ENCODE results near the gene UBA52.

UBA52 gene

DNA sequence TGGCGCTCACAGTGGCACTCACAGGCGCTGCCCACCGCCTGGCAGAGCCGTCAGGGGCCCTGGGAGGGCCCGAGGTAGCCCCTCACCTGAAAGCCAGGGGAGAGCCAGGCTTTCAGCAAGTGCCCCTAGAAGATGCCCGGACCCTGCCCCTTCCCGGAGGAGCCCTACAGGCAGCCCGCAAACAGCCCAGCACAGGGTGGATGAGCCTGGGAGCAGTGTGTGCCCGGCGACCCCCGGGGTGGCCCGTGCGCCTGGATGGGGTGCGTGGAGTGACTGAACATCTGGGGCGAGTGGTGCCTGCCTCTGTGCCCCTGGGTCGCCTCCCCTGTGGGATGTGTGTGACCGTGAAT lies 33.5 kb downstream of the UBA52 start:
- peaks cover 12 to 35% of the 10 kb centered on the region in 2 donors for H3K4me1 Mint-ChIP-seq
- peak overlapping the region; percentile 38 for H3K27ac Mint-ChIP-seq
- H3K27me3 Mint-ChIP-seq = peaks cover 66 to 80% of the 10 kb centered on the region in 2 donors
- H3K4me3 Mint-ChIP-seq = peak overlapping the region in 1 of 2 donors; percentile 2
- no peaks in the 10 kb centered on the region for H3K36me3 Mint-ChIP-seq
- no peak for ATAC-seq (replicated peaks)
- H3K9me3 Mint-ChIP-seq = no peaks in the 10 kb centered on the region
- no peak for DNase-seq

DNA sequence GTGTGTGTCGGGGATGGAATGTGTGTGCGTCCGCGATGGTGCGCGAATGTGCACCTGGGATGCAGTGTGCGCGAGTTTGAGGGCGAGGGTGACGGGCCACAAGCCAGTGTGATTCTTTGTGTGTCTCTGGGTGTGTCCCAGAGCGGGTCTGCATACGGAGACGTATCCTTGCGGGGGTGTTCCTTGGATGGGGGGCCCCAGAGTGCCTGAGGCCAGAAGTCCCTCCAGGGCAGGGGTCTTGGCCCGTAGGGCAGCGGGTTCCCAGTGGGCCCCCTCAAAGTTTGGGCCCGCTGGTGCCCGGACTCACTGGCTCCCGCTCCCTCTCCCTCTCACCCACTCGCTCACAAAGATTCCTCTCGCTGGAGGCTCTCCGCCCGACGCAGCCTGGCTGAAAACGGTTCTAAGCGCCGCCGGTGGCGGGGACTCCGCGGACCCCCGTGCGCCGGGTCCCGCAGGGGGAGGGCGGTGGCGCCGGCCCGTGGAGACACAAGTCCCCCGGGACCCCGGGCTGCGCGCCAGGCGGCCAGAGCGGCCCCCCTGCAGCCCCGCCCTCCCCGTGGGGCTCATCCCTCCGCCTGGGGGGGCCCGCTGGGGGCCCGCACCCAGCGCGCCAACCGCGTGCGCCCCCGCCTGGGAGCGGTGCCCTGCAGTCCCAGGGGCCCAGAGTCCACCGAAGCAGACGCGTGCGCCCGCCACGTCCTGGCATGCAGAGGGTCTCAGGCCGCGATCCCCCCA lies 34.1 kb downstream of the UBA52 start:
- peak overlapping the region in 1 of 2 donors; percentile 2 for H3K4me3 Mint-ChIP-seq
- no peak for ATAC-seq (replicated peaks)

DNA sequence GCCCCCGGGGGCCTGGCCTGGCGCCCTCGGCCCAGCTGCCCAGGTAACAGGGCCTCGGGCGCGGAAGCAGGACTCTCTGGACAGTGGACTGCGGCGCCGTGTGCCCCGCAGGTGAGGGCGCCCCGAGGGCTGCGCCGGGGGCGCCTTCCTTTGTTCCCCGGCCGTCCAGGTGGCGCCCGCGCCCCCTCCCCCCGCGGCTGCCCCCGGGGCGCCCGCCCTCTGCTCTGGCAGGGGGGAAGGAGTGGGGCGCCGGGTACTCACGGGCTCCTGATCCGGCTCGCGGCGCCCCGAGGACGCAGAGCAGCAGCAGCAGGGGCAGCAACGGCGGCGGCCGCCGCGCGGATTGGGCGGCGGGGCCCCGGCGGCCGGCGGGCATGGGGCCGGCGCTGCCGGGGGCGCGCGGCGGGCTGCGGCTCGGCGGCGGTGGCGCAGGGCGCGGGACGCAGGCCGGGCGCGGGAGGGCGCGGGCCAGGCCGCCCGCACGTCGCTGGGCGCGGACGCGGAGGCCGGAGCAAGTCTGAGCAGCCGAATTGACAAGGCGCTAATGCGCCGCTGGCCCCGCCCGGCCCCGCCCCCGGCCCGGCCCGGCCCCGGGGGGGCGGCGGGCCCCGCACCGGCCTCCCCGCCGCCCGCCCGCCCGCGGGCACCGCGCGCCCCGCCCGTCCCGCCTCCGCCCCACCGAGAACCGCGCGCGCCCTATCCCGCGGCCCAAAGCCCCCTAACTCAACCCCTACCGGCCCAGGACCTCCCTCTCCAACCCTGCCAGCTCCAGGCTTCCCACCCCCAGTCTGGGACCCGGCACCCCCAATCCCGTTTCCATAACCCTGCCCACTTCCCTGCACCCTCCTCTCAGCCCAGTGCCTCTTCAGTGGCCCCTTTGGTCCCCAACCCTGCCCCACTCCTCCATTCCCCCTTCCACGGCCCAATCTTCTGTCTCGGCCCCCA lies 34.9 kb downstream of the UBA52 start, which contains the start of gene CRLF1:
CRLF1 (minus strand) TSS at position 519 of the 945 bp plus-strand sequence; CDS start at position 376, 143 bp downstream.
- H3K9me3 Mint-ChIP-seq = no peaks in the 10 kb centered on the region
- no peaks in the 10 kb centered on the region for H3K36me3 Mint-ChIP-seq
- ATAC-seq (replicated peaks) (no peak), DNase-seq (no peak)
- peaks cover 16 to 42% of the 10 kb centered on the region in 2 donors for H3K4me1 Mint-ChIP-seq
- peaks cover 72 to 82% of the 10 kb centered on the region in 2 donors for H3K27me3 Mint-ChIP-seq
- H3K4me3 Mint-ChIP-seq = peak within 1 kb of the TSS; percentile 50 to 57
- H3K27ac Mint-ChIP-seq = no peak within 1 kb of the TSS

More for the DNA sequence above, 34.1 kb downstream of the UBA52 start:
- Mint-ChIP-seq H3K9me3 (no peaks in the 10 kb centered on the region), H3K4me1 (peaks cover 12 to 36% of the 10 kb centered on the region in 2 donors), H3K36me3 (no peaks in the 10 kb centered on the region), H3K27me3 (peaks cover 69 to 79% of the 10 kb centered on the region in 2 donors), H3K27ac (peak overlapping the region; percentile 38)
- DNase-seq = no peak

DNA sequence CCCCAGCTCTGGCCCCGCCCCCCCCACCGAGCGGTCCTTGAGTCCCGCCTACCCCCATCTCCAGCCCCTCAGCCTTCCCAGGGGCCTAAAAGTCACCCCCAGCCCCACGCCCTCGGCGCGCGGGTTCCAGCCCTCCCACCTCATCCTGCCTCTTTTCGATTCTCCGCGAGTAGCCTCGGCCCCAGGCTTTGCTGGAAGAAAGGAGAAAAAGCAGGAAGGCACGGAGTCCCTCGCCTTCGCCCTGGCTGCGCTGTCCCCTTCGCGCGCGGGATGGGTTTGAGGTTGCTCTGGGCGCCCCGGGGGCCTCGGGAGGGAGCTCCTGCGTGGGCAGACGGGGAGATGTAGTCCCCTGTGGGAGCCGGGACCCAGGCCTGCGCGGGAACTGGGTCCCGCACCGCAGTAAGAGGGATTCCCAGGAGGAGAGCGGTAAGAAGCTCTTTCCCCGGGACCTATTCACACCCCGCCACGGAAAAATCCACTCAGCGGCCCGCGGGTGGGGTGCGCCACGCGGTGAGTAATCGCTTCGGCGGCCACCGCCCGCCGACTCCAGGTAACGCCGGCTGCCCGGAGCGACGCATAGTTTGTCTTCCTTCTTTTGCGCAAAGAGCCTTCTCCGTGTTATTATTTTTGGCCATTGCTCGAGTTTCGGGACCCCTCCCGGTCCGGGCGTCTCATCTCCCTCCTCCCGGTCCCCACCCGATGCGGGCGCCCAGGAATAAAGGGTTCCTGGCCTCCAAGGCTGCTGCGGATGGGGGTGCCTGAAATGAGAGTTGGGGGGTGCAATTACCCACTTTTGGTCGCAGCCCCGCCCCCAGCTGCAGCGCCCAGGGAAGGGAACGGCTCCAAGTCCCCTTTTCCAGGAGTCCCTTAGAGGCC lies 35.8 kb downstream of the UBA52 start:
- peaks cover 23 to 50% of the 10 kb centered on the region in 2 donors for H3K4me1 Mint-ChIP-seq
- ATAC-seq (replicated peaks) = no peak
- no peaks in the 10 kb centered on the region for H3K9me3 Mint-ChIP-seq
- peaks cover 70 to 80% of the 10 kb centered on the region in 2 donors for H3K27me3 Mint-ChIP-seq
- no peak overlapping the region for H3K27ac Mint-ChIP-seq
- DNase-seq = no peak
- peak overlapping the region; percentile 41 to 50 for H3K4me3 Mint-ChIP-seq
- H3K36me3 Mint-ChIP-seq = no peaks in the 10 kb centered on the region

DNA sequence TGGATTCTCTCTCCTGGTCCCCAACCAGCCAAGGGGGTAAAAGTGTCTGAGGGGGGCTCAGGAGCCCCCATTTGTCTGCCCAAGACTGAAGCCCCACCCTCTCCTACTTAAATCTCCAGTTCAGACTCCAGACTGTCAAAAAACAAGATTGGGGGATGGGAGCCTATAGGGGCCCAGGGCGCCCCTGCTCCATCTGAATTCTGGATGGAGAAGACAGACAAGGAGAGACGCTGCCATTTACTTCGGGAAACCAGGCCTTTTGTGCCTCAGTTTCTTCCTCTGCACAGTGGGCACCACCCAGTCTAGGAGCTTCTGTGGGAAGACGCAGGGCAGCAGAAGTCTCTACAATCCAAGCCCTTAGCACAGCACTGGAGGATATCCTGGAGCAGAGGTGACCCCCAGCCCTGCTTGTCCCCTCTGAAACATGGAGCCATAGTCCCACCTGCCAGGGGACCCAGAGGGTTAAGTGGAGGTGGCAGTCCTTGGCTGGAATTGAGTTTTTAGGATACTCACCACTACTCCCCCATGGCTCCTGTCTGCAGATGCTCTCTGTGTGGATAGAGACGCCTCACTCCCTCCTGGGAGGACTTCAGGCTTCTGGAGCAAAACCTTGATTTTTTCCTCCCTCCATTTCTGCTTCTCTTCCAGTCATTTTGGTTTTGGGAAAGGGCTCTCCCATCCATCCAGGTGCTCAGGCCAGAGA lies 36.6 kb downstream of the UBA52 start:
- ATAC-seq (replicated peaks) (no peak), DNase-seq (no peak)
- Mint-ChIP-seq H3K27me3 (peaks cover 69 to 79% of the 10 kb centered on the region in 2 donors), H3K9me3 (no peaks in the 10 kb centered on the region), H3K4me3 (peak overlapping the region; percentile 41 to 50), H3K36me3 (no peaks in the 10 kb centered on the region), H3K27ac (no peak overlapping the region), H3K4me1 (peaks cover 21 to 50% of the 10 kb centered on the region in 2 donors)

DNA sequence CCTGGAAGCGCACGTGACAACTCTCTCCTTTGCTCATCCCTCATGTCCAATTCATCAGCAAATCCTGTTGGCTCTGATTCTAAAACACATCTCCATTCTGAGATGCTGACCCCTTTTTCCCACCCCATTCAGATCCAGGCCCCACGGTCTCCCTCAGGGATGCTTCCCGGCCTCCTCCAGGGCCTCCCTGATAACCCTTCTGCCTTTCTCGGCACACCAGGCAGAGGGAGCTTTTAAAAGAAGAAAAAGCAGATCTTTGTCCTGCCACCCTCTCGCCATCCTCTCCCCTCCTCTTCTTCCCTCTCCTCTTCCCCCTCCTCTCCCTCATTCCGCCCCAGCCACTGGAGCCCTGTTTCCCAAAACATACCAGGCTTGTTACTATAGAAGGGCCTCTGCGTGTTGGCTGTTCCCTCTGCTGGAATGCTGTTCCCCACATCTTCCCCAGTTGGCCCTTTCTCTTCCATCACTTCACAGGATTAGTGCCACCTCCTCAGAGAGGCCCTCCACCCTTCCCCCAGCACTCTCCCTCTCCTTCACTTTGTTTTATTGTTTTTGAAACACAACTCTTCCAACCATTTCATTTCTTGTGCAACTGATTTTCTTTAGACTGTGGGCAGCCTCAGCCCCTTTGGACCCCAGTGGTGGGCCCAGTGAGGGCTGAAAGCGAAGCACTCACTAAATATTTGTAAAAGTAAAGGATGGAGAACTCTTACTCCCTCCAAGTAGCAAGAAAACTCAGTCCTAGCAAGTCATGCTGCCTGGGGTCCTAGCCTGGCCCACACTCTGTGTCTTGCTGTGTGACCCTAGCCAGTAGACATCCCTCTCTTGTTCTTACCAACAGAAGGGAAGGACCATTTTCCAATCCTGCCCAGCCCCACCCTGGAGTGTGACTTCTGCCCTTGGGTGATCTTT lies 37.4 kb downstream of the UBA52 start:
- ATAC-seq (replicated peaks) (no peak), DNase-seq (no peak)
- no peaks in the 10 kb centered on the region for H3K9me3 Mint-ChIP-seq
- H3K4me3 Mint-ChIP-seq = no peak overlapping the region
- H3K36me3 Mint-ChIP-seq = no peaks in the 10 kb centered on the region
- peaks cover 23 to 55% of the 10 kb centered on the region in 2 donors for H3K4me1 Mint-ChIP-seq
- peaks cover 74 to 83% of the 10 kb centered on the region in 2 donors for H3K27me3 Mint-ChIP-seq
- no peak overlapping the region for H3K27ac Mint-ChIP-seq

DNA sequence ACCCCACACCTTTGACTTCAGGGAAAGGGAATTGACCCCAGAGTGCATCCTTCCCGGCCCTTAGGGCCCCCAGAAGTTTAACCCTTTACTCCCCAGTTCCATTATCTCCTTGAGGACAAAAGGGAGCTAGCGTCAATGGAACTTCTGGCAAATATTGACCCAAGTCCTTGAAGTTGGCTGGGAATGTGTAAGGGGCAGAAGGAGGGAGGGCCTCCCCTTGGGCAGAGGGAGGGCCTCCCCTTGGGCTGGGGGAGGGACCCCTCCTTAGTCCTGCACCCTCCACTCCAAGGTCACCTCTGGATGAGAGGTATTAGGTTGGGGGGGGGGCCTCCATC lies 38.0 kb downstream of the UBA52 start:
- Mint-ChIP-seq H3K4me3 (no peak overlapping the region), H3K27ac (no peak overlapping the region), H3K27me3 (peaks cover 76 to 84% of the 10 kb centered on the region in 2 donors), H3K4me1 (peaks cover 26 to 50% of the 10 kb centered on the region in 2 donors), H3K9me3 (no peaks in the 10 kb centered on the region), H3K36me3 (no peaks in the 10 kb centered on the region)
- DNase-seq = no peak
- no peak for ATAC-seq (replicated peaks)

DNA sequence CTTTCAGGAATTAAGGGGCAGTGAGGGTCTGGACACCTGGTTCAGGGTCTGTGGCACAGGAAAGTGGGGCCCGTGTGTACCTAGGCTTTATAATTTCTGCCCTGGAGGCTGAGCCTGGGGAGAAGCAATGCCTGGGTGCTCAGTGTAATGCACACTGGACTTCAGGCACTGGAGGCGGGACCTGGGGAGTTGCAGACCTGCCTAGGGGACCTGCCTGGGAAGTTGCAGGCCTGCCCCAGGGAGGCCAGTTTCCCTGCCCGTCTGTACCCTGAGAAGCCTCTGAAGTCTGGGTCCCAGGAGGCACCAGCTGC lies 38.5 kb downstream of the UBA52 start:
- Mint-ChIP-seq H3K27ac (no peak overlapping the region), H3K27me3 (peaks cover 76 to 84% of the 10 kb centered on the region in 2 donors), H3K4me3 (peak overlapping the region in 1 of 2 donors; percentile 16), H3K36me3 (no peaks in the 10 kb centered on the region), H3K4me1 (peaks cover 25 to 46% of the 10 kb centered on the region in 2 donors), H3K9me3 (no peaks in the 10 kb centered on the region)
- no peak for ATAC-seq (replicated peaks)
- DNase-seq = no peak

DNA sequence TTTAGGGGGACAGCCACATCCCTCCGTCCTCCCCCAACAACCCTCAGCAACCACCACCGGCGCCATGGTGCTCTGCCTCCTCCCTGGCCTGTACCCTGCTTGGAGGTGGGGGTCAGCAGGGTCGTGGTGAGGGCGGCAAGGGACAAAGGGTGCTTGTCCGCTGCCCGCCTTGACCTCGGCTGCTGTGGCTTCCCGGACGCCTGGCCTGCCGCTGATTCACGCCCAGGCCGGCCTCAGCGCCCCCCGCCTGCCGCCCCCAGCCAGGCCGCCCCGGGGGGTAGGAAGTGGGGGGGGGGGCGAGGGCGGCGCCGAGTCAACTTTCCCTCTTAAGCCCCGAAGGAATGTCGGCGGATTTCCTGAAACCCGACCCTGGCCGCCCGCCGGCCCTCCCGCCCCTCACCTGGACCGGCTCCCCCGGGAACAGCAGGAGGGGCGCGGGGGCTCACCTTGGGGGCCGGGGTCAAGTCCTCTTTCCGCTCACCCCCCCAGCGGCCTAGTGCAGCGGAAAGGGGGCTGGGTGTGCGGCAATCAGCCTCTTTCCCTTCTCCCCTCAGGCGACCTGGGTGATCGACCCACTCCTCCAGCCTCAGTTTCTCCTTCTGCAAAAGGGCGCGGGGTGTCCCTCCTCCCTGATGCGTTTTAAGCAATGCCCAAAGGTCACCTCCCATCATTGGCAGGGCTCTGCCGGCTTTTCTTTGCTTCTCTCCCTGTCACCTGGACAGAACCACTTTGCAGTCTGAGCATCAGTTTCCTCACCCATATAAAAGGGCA lies 39.1 kb downstream of the UBA52 start:
- H3K36me3 Mint-ChIP-seq = no peaks in the 10 kb centered on the region
- no peak for ATAC-seq (replicated peaks)
- peaks cover 74 to 84% of the 10 kb centered on the region in 2 donors for H3K27me3 Mint-ChIP-seq
- peaks cover 22 to 42% of the 10 kb centered on the region in 2 donors for H3K4me1 Mint-ChIP-seq
- H3K4me3 Mint-ChIP-seq = peak overlapping the region; percentile 16 to 53
- no peak for DNase-seq
- H3K27ac Mint-ChIP-seq = peak overlapping the region; percentile 84
- H3K9me3 Mint-ChIP-seq = no peaks in the 10 kb centered on the region

DNA sequence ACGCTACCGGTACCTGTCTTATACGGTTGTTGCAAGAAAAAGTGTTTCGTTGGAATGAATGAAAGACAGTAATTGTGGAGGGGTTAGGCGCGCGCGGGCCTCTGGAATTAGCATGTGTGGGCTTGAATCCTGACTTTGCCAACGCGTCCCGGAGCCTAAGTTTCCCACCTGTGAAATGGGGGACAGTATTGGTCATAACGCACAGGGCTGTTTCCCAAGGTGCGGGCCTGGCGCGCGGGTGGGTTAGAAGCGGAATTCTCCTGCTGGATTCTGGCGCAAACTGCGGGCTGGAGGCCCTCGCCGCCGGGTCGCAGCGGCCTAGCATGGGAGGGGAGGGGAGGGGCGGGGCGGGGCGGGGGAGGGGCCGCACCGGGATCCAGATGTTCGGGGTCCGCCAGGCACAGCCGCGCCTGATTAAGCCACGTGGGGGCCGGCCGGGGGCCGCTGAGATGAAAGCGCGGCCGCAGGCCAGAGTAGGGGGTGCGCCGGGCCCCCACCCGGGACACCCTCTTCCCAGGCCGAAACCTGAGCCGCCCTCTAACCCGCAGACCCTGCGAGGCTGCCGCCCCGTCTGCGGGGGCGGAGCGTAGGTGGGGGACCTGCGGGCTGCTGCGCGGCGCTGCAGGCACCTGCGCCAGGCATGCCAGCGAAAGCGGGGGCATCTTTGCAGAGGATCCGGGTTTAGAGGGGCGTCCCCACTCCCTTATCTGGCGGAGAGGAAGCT lies 39.8 kb downstream of the UBA52 start:
- peaks cover 22 to 42% of the 10 kb centered on the region in 2 donors for H3K4me1 Mint-ChIP-seq
- H3K27ac Mint-ChIP-seq = peak overlapping the region; percentile 84
- peaks cover 82 to 91% of the 10 kb centered on the region in 2 donors for H3K27me3 Mint-ChIP-seq
- H3K9me3 Mint-ChIP-seq = no peaks in the 10 kb centered on the region
- H3K4me3 Mint-ChIP-seq = peak overlapping the region; percentile 78 to 82
- DNase-seq (no peak), ATAC-seq (replicated peaks) (peak in 1 of 2 donors; percentile 35)
- no peaks in the 10 kb centered on the region for H3K36me3 Mint-ChIP-seq

DNA sequence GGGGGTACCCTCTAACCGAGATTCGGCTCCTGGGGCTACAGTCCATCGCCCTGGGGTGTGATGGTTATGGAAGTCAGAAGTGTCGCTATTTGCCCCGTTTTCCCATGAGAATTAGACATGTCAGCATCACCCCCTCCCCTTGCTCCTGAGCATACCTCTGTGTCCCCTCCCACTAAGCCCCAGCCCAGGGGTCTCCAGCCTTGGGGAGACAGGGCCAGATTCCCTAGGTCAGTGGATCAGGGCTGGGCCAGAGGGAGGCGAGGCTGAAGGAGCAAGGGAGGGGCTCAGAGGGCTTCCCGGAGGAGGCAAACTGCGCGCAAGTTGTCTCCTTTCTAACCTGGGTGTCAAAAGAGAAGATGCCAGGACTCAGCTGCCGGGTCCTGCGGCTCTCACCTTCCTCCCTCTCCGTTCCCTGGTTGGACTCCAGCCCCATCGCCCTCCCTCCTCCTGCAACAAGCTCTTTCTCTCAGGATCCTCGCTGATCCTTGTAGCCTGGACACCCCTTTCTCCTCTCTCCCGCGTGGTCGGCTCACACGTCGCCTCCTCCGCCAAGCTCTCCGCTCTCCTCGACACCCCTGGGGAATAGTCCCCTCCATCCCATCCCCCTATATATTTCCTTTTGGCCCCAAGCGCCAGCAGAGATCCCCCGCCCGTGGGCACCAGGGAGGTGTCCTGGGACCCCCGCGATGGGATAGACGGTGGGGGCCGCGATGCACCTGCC lies 40.6 kb downstream of the UBA52 start:
- Mint-ChIP-seq H3K9me3 (no peaks in the 10 kb centered on the region), H3K27me3 (peaks cover 84 to 94% of the 10 kb centered on the region in 2 donors), H3K36me3 (no peaks in the 10 kb centered on the region), H3K4me1 (peaks cover 22 to 38% of the 10 kb centered on the region in 2 donors), H3K4me3 (peak overlapping the region; percentile 78 to 82), H3K27ac (peak overlapping the region; percentile 47)
- ATAC-seq (replicated peaks) (peak in 1 of 2 donors; percentile 33), DNase-seq (no peak)

Measured in stimulated activated naive B cell treated with anti-CD40 and anti-IgM and Interleukin-4, amounts not matched to agents 10 μg/mL and 1 μg/mL and 100 μg/mL, for 72 hours (primary cell).